Breast epithelium (tissue), 3 donors: Measurements from ENCODE around the gene SNX24.

Source experiments
- POLR2A ChIP-seq: fragments of 450-650 bp; IDR thresholded peaks from one replicate; pipeline ENCODE4 v1.6.1; 2016; ENCODE audit warnings: antibody characterized with exemption, mild to moderate bottlenecking, moderate library complexity
- POLR2AphosphoS5 ChIP-seq, 3 donors: sonication (generic); formaldehyde crosslinking; IDR thresholded peaks; one replicate each; pipeline ENCODE4 v1.6.1; 2017; ENCODE audit warnings: antibody characterized with exemption in 3 of 3
- TF ChIP-seq, protein P1 (sequence below), 3 donors: fragments of 450-650 bp; IDR thresholded peaks; one replicate each; pipeline ENCODE4 v1.5.1; 2016 to 2017; ENCODE audit warnings: antibody characterized with exemption in 3 of 3, mild to moderate bottlenecking in 3 of 3, moderate library complexity in 3 of 3

DNA sequence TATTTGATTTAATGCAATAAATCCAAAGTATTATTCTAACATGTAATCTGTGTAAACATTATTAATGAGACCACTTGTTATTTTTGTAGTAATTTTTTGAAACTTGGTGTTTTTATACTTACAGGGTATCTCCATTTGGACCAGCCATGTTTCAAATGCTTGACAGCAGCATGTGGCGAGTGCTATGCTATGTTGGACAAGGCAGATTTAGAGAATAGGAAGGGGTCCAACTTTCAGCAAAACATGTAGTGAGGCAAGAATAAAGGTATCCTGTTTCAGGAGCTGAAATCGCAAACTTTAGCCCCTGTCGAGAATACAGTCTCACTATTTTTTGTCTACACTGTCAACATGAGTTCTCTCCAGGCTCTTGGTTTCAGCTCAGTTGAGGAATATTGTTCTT is 33.7 kb downstream of the SNX24 start:
- TF ChIP-seq, protein P1, sequence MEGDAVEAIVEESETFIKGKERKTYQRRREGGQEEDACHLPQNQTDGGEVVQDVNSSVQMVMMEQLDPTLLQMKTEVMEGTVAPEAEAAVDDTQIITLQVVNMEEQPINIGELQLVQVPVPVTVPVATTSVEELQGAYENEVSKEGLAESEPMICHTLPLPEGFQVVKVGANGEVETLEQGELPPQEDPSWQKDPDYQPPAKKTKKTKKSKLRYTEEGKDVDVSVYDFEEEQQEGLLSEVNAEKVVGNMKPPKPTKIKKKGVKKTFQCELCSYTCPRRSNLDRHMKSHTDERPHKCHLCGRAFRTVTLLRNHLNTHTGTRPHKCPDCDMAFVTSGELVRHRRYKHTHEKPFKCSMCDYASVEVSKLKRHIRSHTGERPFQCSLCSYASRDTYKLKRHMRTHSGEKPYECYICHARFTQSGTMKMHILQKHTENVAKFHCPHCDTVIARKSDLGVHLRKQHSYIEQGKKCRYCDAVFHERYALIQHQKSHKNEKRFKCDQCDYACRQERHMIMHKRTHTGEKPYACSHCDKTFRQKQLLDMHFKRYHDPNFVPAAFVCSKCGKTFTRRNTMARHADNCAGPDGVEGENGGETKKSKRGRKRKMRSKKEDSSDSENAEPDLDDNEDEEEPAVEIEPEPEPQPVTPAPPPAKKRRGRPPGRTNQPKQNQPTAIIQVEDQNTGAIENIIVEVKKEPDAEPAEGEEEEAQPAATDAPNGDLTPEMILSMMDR (IDR thresholded peaks at IDR 0.05): no peak
- no peak for TF ChIP-seq POLR2AphosphoS5 (IDR thresholded peaks at IDR 0.05)
- no peak for TF ChIP-seq POLR2A
